Stimulated activated CD8-positive, alpha-beta memory T cell treated with anti-CD3 and anti-CD28 coated beads, Interleukin-4, amount 100 ng/mL, for 1 hour (primary cell): ENCODE data around the gene GDPD4.
"Not testable (repeated sequence)": the region's sequence is repeated elsewhere in the genome, so short reads cannot be mapped to it uniquely, and the experiment has no call there.

Experiments
- DNase-seq, 2 donors: peaks; one replicate each; pipeline ENCODE4 v3.0.0-alpha.2; 2020; ENCODE audit warnings: low read depth in 2 of 2, low spot score in 1 of 2

Gene GDPD4

GRCh38 chr11:77301510-77301909, at the start of gene GDPD4:
TSS of gene GDPD4 (minus strand) at chr11:77301686. CDS start at chr11:77285137, 16,549 bp downstream.
- DNase-seq, result no peak

- no peak for DNase-seq
Observed at GRCh38 chr11:77347948-77348347, 46.5 kb upstream of the GDPD4 start.

GRCh38 chr11:77346906-77347603, 45.6 kb upstream of the GDPD4 start:
- DNase-seq, result no peak

GRCh38 chr11:77345621-77346020, 44.1 kb upstream of the GDPD4 start:
- DNase-seq, result no peak

- DNase-seq, result no peak
Observed at GRCh38 chr11:77340501-77340900, 39.0 kb upstream of the GDPD4 start.

GRCh38 chr11:77332259-77332658, 30.8 kb upstream of the GDPD4 start:
- DNase-seq, result no peak

GRCh38 chr11:77325159-77325558, 23.7 kb upstream of the GDPD4 start:
- DNase-seq, result no peak

- DNase-seq, result no peak
Observed at GRCh38 chr11:77324508-77324907, 23.0 kb upstream of the GDPD4 start.

- no peak for DNase-seq
Observed at GRCh38 chr11:77322926-77323590, 21.6 kb upstream of the GDPD4 start.

- no peak for DNase-seq
Observed at GRCh38 chr11:77322506-77322905, 21.0 kb upstream of the GDPD4 start.

- DNase-seq, result no peak
Observed at GRCh38 chr11:77320351-77320750, 18.9 kb upstream of the GDPD4 start.

- no peak for DNase-seq
Observed at GRCh38 chr11:77318600-77318999, 17.1 kb upstream of the GDPD4 start.

GRCh38 chr11:77316733-77317342, 15.4 kb upstream of the GDPD4 start:
- no peak for DNase-seq

- no peak for DNase-seq
Observed at GRCh38 chr11:77312107-77312506, 10.6 kb upstream of the GDPD4 start.

GRCh38 chr11:77311701-77312100, 10.2 kb upstream of the GDPD4 start:
- no peak for DNase-seq

GRCh38 chr11:77310721-77311120, 9.2 kb upstream of the GDPD4 start:
- no peak for DNase-seq

GRCh38 chr11:77309401-77310085, 8.1 kb upstream of the GDPD4 start:
- no peak for DNase-seq

GRCh38 chr11:77308838-77309237, 7.4 kb upstream of the GDPD4 start:
- no peak for DNase-seq

GRCh38 chr11:77303328-77303727, 1.8 kb upstream of the GDPD4 start:
- DNase-seq, result no peak

- DNase-seq, result no peak
Observed at GRCh38 chr11:77302752-77303151, 1.3 kb upstream of the GDPD4 start.

- DNase-seq, result no peak
Observed at GRCh38 chr11:77300695-77301094, 791 bp downstream of the GDPD4 start.

- DNase-seq, result not testable (repeated sequence)
Observed at GRCh38 chr11:77300028-77300427, 1.5 kb downstream of the GDPD4 start.
